GM21447 (cell line): ENCODE measurements around the gene MACIR.

ENCODE experiments used
- ATAC-seq: cut with Tn5 transposase; IDR thresholded peaks from one replicate; pipeline ENCODE4 v1.9.1; 2021; ENCODE audit not compliant: unreplicated experiment

The MACIR gene

GRCh38 chr5:103289024-103289423 lies 30.5 kb downstream of the MACIR start:
- no peak for ATAC-seq

GRCh38 chr5:103290846-103291245 lies 32.3 kb downstream of the MACIR start:
- ATAC-seq: no peak

- no peak for ATAC-seq
These were observed 33.0 kb downstream of the MACIR start for GRCh38 chr5:103291606-103292005.

- ATAC-seq: no peak
These were observed 34.5 kb downstream of the MACIR start for GRCh38 chr5:103293099-103293498.

GRCh38 chr5:103293719-103294118 lies 35.2 kb downstream of the MACIR start:
- no peak for ATAC-seq

GRCh38 chr5:103294906-103295305 lies 36.3 kb downstream of the MACIR start:
- no peak for ATAC-seq

- no peak for ATAC-seq
These were observed 36.9 kb downstream of the MACIR start for GRCh38 chr5:103295424-103295823.

- no peak for ATAC-seq
These were observed 37.3 kb downstream of the MACIR start for GRCh38 chr5:103295871-103296270.

- no peak for ATAC-seq
These were observed 39.6 kb downstream of the MACIR start for GRCh38 chr5:103298117-103298516.

GRCh38 chr5:103298607-103299188 lies 40.1 kb downstream of the MACIR start:
- no peak for ATAC-seq

GRCh38 chr5:103305809-103306208 lies 47.2 kb downstream of the MACIR start:
- ATAC-seq: no peak

- ATAC-seq: no peak
These were observed 48.9 kb downstream of the MACIR start for GRCh38 chr5:103307470-103307869.

- ATAC-seq: no peak
These were observed 50.2 kb downstream of the MACIR start for GRCh38 chr5:103308774-103309173.

- ATAC-seq: no peak
These were observed 54.5 kb downstream of the MACIR start for GRCh38 chr5:103313056-103313455.

GRCh38 chr5:103315455-103315854 lies 56.9 kb downstream of the MACIR start:
- no peak for ATAC-seq

- ATAC-seq: no peak
These were observed 68.9 kb downstream of the MACIR start for GRCh38 chr5:103327451-103327850.

- ATAC-seq: no peak
These were observed 69.3 kb downstream of the MACIR start for GRCh38 chr5:103327893-103328292.
